Pancreas (tissue), 10 donors: ENCODE results near the gene ASB3. TPM values are rescaled to one million over a fixed set of nuclear protein-coding genes. Genes with fewer than 3 reads are reported as not detected.
"Not testable (repeated sequence)": the region's sequence is repeated elsewhere in the genome, so short reads cannot be mapped to it uniquely, and the experiment has no call there.

ENCODE experiments used
- ATAC-seq, 4 donors: fragments of 200-7000 bp; cut with Tn5 transposase; one replicate each; pipeline versions ENCODE4 v1.8.0 to v1.9.1; 2020; ENCODE audit warnings: mild to moderate bottlenecking in 4 of 4, moderate library complexity in 4 of 4
- DNase-seq, 6 donors: peaks; one replicate each; pipeline ENCODE4 v3.0.0-alpha.2; 2020
- FAIRE-seq: peaks from 2 replicates; lab custom pipeline; 2012; peaks lifted over from hg19 to GRCh38; lab: Jason Lieb, UNC
- H3K27ac ChIP-seq, 4 donors: fragments of 200-600 bp; sonication (generic); 1 replicate in 3 of 4; 2 replicates in 1 of 4; pipeline versions ENCODE4 v1.5.0 to v1.8.0; 2020
- H3K27me3 ChIP-seq, 4 donors: fragments of 200-600 bp; one replicate each; pipeline ENCODE4 v1.8.0; 2021
- H3K36me3 ChIP-seq, 3 donors: fragments of 200-600 bp; sonication (generic) in 1 of 3; one replicate each; pipeline versions ENCODE4 v1.5.0 to v1.8.0; 2020 to 2021
- H3K4me1 ChIP-seq, 3 donors: fragments of 200-600 bp; one replicate each; pipeline ENCODE4 v1.8.0; 2021
- H3K4me3 ChIP-seq, 4 donors: fragments of 200-600 bp; sonication (generic) in 2 of 4; one replicate each; pipeline versions ENCODE4 v1.5.0 to v1.8.0; 2020 to 2021
- H3K9me3 ChIP-seq, 4 donors: fragments of 200-600 bp; one replicate each; pipeline ENCODE4 v1.8.0; 2021
- CTCF ChIP-seq, 4 donors: fragments of 200-600 bp; sonication (generic) in 3 of 4; IDR thresholded peaks; one replicate each; pipeline versions ENCODE4 v1.5.0 to v1.8.0; 2021; ENCODE audit warnings: antibody characterized with exemption in 4 of 4
- WGBS, 2 donors: extraction: QIAGEN DNeasy Blood & Tissue Kit; methylation state at CpG; one replicate each; pipeline ENCODE4 v1.1.7; 2013; 5-methylcytosine and 5-hydroxymethylcytosine counted together
- intact Hi-C, 3 donors: fragments of 100-400 bp; cut with DNase I; formaldehyde crosslinking; loops; one replicate each; pipeline versions ENCODE4 v1.11.1 to v1.14.2; 2022
- polyA plus RNA-seq, 2 donors: library from polyadenylated mRNA; stranded (reverse); fragments of 200-250 nt; gene quantifications; one replicate each; pipeline ENCODE4 v1.2.3, GENCODE V29; 2013
- total RNA-seq, 6 donors: library from RNA; stranded (reverse); fragmentation: NEBNext Ultra II Directional in 4 of 6; extraction: Animal tissue kit (Norgen Biotek cat#: 25700) in 4 of 6; gene quantifications; one replicate each; pipeline versions ENCODE4 v1.2.1 to v1.2.4, GENCODE V29; 2021 to 2023
- donor health status: healthy with polysubstance abuse.
- donor health status: DM: no; HTN: no; CAD: no; lungs with moderate emphysema.
- donor health status: DM: no; HTN: no; CAD: no.
- donor health status: control.
- donor health status: control.
- donor health status: Bipolar disorder and iron deficiency.
- donor health status: DM: yes; HTN: yes; CAD: no.
- donor health status: DM: no; HTN: no; CAD: no.
- donor health status: DM: no; HTN: no; CAD: no.
- donor health status: DM: yes; HTN: yes; CAD: no.

The ASB3 gene
- total RNA-seq (10 to 100 TPM in 1 of 6 donors, 1 to 10 TPM in 5; 4.3 to 10.1 (median 7.2) TPM), polyA plus RNA-seq (1 to 10 TPM; 4.8 to 8.8 TPM)

- Histone ChIP-seq H3K4me1 (peaks cover 14 to 27% (median 19%) of the 10 kb centered on the region in 3 donors), H3K36me3 (no peaks in the 10 kb centered on the region), H3K27me3 (no peaks in the 10 kb centered on the region), H3K9me3 (no peaks in the 10 kb centered on the region), H3K4me3 (peak within 1 kb of the TSS; percentile 72 to 80 (median 74)), H3K27ac (peak within 1 kb of the TSS; percentile 48 to 80 (median 67))
- 0 to 1% methylated on average over 60 to 77 of the region's 77 CpGs for WGBS, 2 donors
- ATAC-seq, result peak; percentile 96 to 98 (median 97)
- FAIRE-seq, result no peak
- intact Hi-C loops, result no loop called here
- DNase-seq, result peak; percentile 83 to 95 (median 89)
- no peak for TF ChIP-seq CTCF (IDR thresholded peaks at IDR 0.05)
These were observed at the start of gene ASB3, which contains the start of gene ERLEC1 for GRCh38 chr2:53786705-53787613. TSS of gene ASB3 (minus strand) at chr2:53786953. CDS start at chr2:53765572, 21,381 bp downstream. TSS of gene ERLEC1 (plus strand) at chr2:53787044. CDS start at chr2:53787211, 167 bp downstream.

GRCh38 chr2:53829980-53830290 is 43.2 kb upstream of the ASB3 start:
- H3K4me3 ChIP-seq, H3K27ac ChIP-seq, H3K36me3 ChIP-seq, DNase-seq, FAIRE-seq, intact Hi-C loops, H3K27me3 ChIP-seq, H3K9me3 ChIP-seq, ATAC-seq, H3K4me1 ChIP-seq: not testable (repeated sequence)
- WGBS, 2 donors, result 90 to 95% methylated on average over 4 of the region's 4 CpGs

DNA sequence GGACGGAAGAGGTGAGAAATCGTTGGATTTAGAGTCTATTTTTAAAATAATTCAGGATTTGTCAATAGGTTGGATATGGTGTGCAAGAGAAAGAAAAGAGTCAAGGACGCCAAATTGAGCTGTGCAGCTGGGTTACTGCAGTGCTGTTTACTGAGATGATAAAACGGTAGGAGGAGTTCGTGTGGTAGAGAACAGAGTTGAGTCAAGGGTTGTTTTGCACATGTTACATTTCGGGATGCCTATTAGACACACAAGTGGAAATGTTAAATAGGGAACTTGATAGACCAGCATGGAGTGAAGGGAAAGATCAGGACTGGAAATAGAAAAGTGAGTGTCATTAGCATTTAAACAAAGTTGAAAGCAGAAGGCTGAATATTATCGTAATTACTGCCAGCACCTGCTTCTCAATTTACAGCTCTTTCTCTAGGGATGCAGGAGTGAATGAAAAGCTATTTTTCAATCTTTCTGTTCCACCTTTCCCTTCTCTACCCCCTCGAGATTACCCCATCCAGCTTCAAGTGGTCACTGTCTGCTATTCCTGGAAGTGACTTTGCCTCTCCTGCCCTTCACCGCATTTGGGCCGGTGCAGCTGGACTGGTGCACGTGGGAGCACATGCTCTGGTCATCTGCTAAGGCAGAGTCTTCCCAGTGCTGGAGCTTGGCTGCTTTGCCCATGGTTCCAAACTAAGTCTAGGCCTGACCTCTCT is 42.7 kb upstream of the ASB3 start:
- ATAC-seq, result no peak
- intact Hi-C loops, result no loop called here

DNA sequence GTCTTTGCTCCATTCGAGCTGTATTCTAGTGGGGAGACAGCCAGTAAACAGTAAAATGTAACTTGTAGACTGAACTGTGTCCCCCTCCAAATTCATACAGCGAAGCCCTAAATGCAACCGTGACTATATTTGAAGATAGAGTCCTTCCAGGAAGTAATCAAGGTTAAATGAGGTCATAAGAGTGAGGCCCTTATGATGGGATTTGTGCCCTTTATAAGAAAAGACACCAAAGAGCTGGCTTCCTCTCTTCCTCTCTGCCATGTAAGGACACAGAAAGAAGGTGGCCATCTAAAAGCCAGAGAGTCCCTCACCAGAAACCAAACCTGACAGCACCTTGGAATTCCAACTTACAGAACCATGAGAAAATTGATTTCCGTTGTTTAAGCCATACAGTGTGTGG is 41.6 kb upstream of the ASB3 start:
- no peak overlapping the region for H3K4me3 ChIP-seq
- WGBS, 2 donors, result 93 to 94% methylated on average over 4 of the region's 4 CpGs
- no peak for TF ChIP-seq CTCF (IDR thresholded peaks at IDR 0.05)
- FAIRE-seq, result no peak
- no peak for ATAC-seq
- no peaks in the 10 kb centered on the region for H3K9me3 ChIP-seq
- H3K27me3 ChIP-seq, result no peaks in the 10 kb centered on the region
- peaks cover 0 to 10% (median 0%) of the 10 kb centered on the region in 3 donors for H3K4me1 ChIP-seq
- H3K27ac ChIP-seq, result no peak overlapping the region
- intact Hi-C loops, result no loop called here
- DNase-seq, result no peak
- no peaks in the 10 kb centered on the region for H3K36me3 ChIP-seq

More for the DNA sequence above, 42.7 kb upstream of the ASB3 start:
- no peak overlapping the region for H3K27ac ChIP-seq
- no peaks in the 10 kb centered on the region for H3K27me3 ChIP-seq
- TF ChIP-seq CTCF (IDR thresholded peaks at IDR 0.05), result no peak
- H3K4me3 ChIP-seq, result no peak overlapping the region
- H3K4me1 ChIP-seq, result peaks cover 0 to 10% (median 0%) of the 10 kb centered on the region in 3 donors
- FAIRE-seq (no peak), DNase-seq (no peak)
- H3K9me3 ChIP-seq, result no peaks in the 10 kb centered on the region
- no peaks in the 10 kb centered on the region for H3K36me3 ChIP-seq
- WGBS, 2 donors, result 73 to 79% methylated on average over 11 of the region's 11 CpGs

GRCh38 chr2:53827398-53828175 is 40.8 kb upstream of the ASB3 start:
- ATAC-seq (no peak), DNase-seq (no peak), FAIRE-seq (no peak)
- 87 to 88% methylated on average over 3 of the region's 3 CpGs for WGBS, 2 donors
- H3K4me3 ChIP-seq, result no peak overlapping the region
- no peaks in the 10 kb centered on the region for H3K9me3 ChIP-seq
- H3K27me3 ChIP-seq, result no peaks in the 10 kb centered on the region
- intact Hi-C loops, result no loop called here
- no peak for TF ChIP-seq CTCF (IDR thresholded peaks at IDR 0.05)
- peaks cover 0 to 10% (median 0%) of the 10 kb centered on the region in 3 donors for H3K4me1 ChIP-seq
- H3K27ac ChIP-seq, result peak overlapping the region in 1 of 4 donors; percentile 38
- no peaks in the 10 kb centered on the region for H3K36me3 ChIP-seq
